Vagina (tissue), 2 donors: Measurements from ENCODE around the gene CAPN12.
"Not testable (repeated sequence)": the region's sequence is repeated elsewhere in the genome, so short reads cannot be mapped to it uniquely, and the experiment has no call there.

Source experiments
- POLR2A ChIP-seq, 2 donors: fragments of 450-650 bp; IDR thresholded peaks; one replicate each; pipeline ENCODE4 v1.6.1; 2017; ENCODE audit warnings: antibody characterized with exemption in 2 of 2, mild to moderate bottlenecking in 2 of 2, moderate library complexity in 2 of 2
- POLR2AphosphoS5 ChIP-seq, 2 donors: sonication (generic); formaldehyde crosslinking; IDR thresholded peaks; one replicate each; pipeline ENCODE4 v1.9.0; 2017; ENCODE audit warnings: antibody characterized with exemption in 2 of 2, mild to moderate bottlenecking in 2 of 2, low read depth in 1 of 2; ENCODE audit not compliant: insufficient read depth in 1 of 2
- TF ChIP-seq, protein P1 (sequence below), 3 experiments: fragments of 450-650 bp in 2 of 3; fragments of 200-600 bp in 1 of 3; sonication (generic) in 1 of 3; IDR thresholded peaks; one replicate each; pipeline ENCODE4 v1.5.1; 2017 to 2019; ENCODE audit warnings: antibody characterized with exemption in 3 of 3, mild to moderate bottlenecking in 2 of 3, moderate library complexity in 2 of 3

DNA sequence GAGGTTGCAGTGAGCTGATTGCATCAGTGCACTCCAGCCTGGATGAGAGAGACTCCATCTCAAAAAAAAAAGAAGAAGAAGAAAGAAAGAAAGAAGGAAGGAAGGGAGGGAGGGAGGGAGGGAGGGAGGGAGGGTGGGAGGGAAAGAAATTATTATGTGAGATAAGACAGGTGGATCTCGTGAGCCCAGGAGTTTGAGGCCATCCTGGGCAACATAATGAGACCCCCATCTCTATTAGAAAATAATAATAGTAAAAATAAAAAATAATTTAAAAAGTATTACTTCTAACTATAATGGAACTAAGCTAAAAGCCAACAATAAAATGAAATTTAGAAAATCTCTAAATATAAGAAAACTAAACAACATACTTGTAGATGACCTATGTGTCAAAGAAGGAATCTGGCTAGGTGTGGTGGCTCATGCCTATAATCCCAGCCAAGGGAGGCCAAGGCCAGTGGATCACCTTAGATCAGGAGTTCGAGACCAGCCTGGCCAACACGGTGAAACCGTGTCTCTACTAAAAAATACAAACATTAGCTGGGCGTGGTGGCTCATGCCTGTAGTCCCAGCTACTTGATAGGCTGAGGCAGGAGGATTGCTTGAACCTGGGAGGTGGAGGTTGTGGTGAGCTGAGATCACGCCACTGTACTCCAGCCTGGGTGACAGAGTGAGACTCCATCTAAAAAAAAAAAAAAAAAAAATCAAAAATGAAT, 16.7 kb upstream of the CAPN12 start:
- TF ChIP-seq, protein P1, sequence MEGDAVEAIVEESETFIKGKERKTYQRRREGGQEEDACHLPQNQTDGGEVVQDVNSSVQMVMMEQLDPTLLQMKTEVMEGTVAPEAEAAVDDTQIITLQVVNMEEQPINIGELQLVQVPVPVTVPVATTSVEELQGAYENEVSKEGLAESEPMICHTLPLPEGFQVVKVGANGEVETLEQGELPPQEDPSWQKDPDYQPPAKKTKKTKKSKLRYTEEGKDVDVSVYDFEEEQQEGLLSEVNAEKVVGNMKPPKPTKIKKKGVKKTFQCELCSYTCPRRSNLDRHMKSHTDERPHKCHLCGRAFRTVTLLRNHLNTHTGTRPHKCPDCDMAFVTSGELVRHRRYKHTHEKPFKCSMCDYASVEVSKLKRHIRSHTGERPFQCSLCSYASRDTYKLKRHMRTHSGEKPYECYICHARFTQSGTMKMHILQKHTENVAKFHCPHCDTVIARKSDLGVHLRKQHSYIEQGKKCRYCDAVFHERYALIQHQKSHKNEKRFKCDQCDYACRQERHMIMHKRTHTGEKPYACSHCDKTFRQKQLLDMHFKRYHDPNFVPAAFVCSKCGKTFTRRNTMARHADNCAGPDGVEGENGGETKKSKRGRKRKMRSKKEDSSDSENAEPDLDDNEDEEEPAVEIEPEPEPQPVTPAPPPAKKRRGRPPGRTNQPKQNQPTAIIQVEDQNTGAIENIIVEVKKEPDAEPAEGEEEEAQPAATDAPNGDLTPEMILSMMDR (IDR thresholded peaks at IDR 0.05), result not testable (repeated sequence)
- TF ChIP-seq POLR2A (IDR thresholded peaks at IDR 0.05); POLR2AphosphoS5 (IDR thresholded peaks at IDR 0.05; ENCODE audit: insufficient read depth in 1 of 2, low read depth in 1 of 2): not testable (repeated sequence)
